OCI-LY1 (cell line): ENCODE results near the gene SIAH1.

Source experiments
- H2AFZ ChIP-seq: fragments of 200-600 bp; sonication (generic), shearing (Covaris generic); 2 replicates; pipeline ENCODE4 v1.6.0; 2014; ENCODE audit warnings: antibody characterized with exemption, mild to moderate bottlenecking, low read length
- H3F3A ChIP-seq: fragments of 200-600 bp; sonication (generic), shearing (Covaris generic); 2 replicates; pipeline ENCODE4 v1.6.0; 2014; ENCODE audit warnings: mild to moderate bottlenecking, antibody characterized with exemption, low read length, moderate library complexity; ENCODE audit not compliant: insufficient read depth
- H3K27ac ChIP-seq: fragments of 200-600 bp; sonication (generic); 2 replicates; pipeline ENCODE4 v1.5.1; 2014; ENCODE audit warnings: low read length, mixed run types, mild to moderate bottlenecking, low read depth; ENCODE audit not compliant: poor library complexity, severe bottlenecking
- H3K27me3 ChIP-seq: fragments of 200-600 bp; sonication (generic); 2 replicates; pipeline ENCODE4 v1.6.0; 2014; ENCODE audit warnings: antibody characterized with exemption, mild to moderate bottlenecking, low read length, moderate library complexity; ENCODE audit not compliant: insufficient read depth
- H3K36me3 ChIP-seq: fragments of 200-600 bp; sonication (generic); 2 replicates; pipeline ENCODE4 v1.6.1; 2014; ENCODE audit warnings: mild to moderate bottlenecking, antibody characterized with exemption, low read length, moderate library complexity, mixed read lengths; ENCODE audit not compliant: insufficient read depth
- H3K4me1 ChIP-seq: fragments of 200-600 bp; sonication (generic); 2 replicates; pipeline ENCODE4 v1.5.1; 2014; ENCODE audit warnings: mild to moderate bottlenecking, low read length, moderate library complexity; ENCODE audit not compliant: insufficient read depth, severe bottlenecking
- H3K4me2 ChIP-seq: fragments of 200-600 bp; sonication (generic), shearing (Covaris generic); 2 replicates; pipeline ENCODE4 v1.6.1; 2014; ENCODE audit warnings: low read length
- H3K4me3 ChIP-seq: fragments of 200-600 bp; sonication (generic); 2 replicates; pipeline ENCODE4 v1.5.1; 2014; ENCODE audit warnings: low read length, low read depth, mild to moderate bottlenecking, mixed read lengths; ENCODE audit not compliant: poor library complexity, severe bottlenecking
- H3K79me2 ChIP-seq: fragments of 200-600 bp; shearing (Covaris generic); 2 replicates; pipeline ENCODE4 v1.6.1; 2016; ENCODE audit warnings: mixed run types, low read length, mixed read lengths; ENCODE audit not compliant: insufficient read depth
- H3K9ac ChIP-seq: fragments of 200-600 bp; sonication (generic), shearing (Covaris generic); 2 replicates; pipeline ENCODE4 v1.6.1; 2014; ENCODE audit warnings: mild to moderate bottlenecking, low read length, mixed read lengths
- H3K9me2 ChIP-seq: fragments of 200-600 bp; sonication (generic), shearing (Covaris generic); 2 replicates; pipeline ENCODE4 v1.6.1; 2014; ENCODE audit warnings: low read depth, mild to moderate bottlenecking, low read length, mixed read lengths
- H3K9me3 ChIP-seq: fragments of 200-600 bp; shearing (Covaris generic); 2 replicates; pipeline ENCODE4 v1.6.1; 2014; ENCODE audit warnings: low read length, mixed read lengths
- H4K20me1 ChIP-seq: fragments of 200-600 bp; sonication (generic), shearing (Covaris generic); 2 replicates; pipeline ENCODE4 v1.6.0; 2016; ENCODE audit warnings: mild to moderate bottlenecking, low read length; ENCODE audit not compliant: insufficient read depth
- EZH2 ChIP-seq: fragments of 200-600 bp; sonication (generic), shearing (Covaris generic); IDR thresholded peaks from 2 replicates; pipeline ENCODE4 v1.8.0; 2017; ENCODE audit warnings: borderline replicate concordance, mixed run types, mild to moderate bottlenecking, antibody characterized with exemption, low read length, moderate library complexity, mixed read lengths
- TF ChIP-seq, protein P1 (sequence below): fragments of 200-600 bp; sonication (generic), shearing (Covaris generic); IDR thresholded peaks from 2 replicates; pipeline ENCODE4 v1.5.1; 2017; ENCODE audit warnings: mild to moderate bottlenecking, antibody characterized with exemption, low read length, moderate library complexity, mixed read lengths

SIAH1 gene

DNA sequence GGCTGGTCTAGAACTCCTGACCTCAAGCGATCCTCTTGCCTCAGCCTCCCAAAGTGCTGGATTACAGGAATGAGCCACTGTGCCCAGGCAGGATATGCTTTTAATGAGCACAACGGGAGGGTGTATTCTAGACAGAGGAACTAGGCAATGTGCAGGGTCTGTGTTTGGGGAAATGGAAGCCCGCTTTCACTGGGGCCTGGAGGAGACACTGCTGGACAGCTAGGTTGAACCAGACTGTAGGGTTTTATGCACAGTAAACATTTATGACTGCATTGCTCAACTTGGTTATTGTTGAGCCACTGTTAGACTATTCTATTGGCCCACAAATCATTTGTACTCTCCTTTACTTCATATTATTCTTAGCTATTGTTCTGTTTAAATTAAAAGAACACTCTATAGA, 10.2 kb upstream of the SIAH1 start:
- no peaks in the 10 kb centered on the region for H3K4me1 ChIP-seq
- no peaks in the 10 kb centered on the region for H3K9me2 ChIP-seq
- no peaks in the 10 kb centered on the region for H4K20me1 ChIP-seq
- H2AFZ ChIP-seq: no peak overlapping the region
- H3K9me3 ChIP-seq: no peaks in the 10 kb centered on the region
- no peaks in the 10 kb centered on the region for H3K27me3 ChIP-seq
- no peak overlapping the region for H3K4me3 ChIP-seq
- no peaks in the 10 kb centered on the region for H3K36me3 ChIP-seq
- H3K9ac ChIP-seq: no peak overlapping the region
- no peak overlapping the region for H3K27ac ChIP-seq
- H3K79me2 ChIP-seq: no peaks in the 10 kb centered on the region
- H3F3A ChIP-seq: no peaks in the 10 kb centered on the region
- no peak overlapping the region for H3K4me2 ChIP-seq
- TF ChIP-seq EZH2: no peak
- TF ChIP-seq, protein P1, sequence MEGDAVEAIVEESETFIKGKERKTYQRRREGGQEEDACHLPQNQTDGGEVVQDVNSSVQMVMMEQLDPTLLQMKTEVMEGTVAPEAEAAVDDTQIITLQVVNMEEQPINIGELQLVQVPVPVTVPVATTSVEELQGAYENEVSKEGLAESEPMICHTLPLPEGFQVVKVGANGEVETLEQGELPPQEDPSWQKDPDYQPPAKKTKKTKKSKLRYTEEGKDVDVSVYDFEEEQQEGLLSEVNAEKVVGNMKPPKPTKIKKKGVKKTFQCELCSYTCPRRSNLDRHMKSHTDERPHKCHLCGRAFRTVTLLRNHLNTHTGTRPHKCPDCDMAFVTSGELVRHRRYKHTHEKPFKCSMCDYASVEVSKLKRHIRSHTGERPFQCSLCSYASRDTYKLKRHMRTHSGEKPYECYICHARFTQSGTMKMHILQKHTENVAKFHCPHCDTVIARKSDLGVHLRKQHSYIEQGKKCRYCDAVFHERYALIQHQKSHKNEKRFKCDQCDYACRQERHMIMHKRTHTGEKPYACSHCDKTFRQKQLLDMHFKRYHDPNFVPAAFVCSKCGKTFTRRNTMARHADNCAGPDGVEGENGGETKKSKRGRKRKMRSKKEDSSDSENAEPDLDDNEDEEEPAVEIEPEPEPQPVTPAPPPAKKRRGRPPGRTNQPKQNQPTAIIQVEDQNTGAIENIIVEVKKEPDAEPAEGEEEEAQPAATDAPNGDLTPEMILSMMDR: no peak

DNA sequence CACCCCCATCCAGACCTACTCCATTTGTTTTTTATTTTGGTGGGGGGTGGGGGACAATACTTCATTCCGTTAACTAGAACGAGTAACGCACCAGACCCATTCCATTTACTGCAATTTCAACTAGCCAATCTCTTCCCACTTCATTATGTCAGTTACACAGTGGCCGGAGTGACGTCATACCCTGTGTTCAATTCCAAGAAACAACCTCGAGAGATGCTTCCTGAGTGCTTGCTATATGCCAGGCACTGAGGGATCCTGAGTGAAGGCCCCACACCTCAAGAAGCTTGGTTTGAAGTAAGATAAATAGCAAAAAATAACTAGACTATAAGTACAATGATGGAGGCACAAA, 9.1 kb upstream of the SIAH1 start:
- H3K4me2 ChIP-seq: no peak overlapping the region
- H3K9me2 ChIP-seq: no peaks in the 10 kb centered on the region
- no peaks in the 10 kb centered on the region for H3K9me3 ChIP-seq
- H2AFZ ChIP-seq: no peak overlapping the region
- H3K4me1 ChIP-seq: no peaks in the 10 kb centered on the region
- H3F3A ChIP-seq: no peaks in the 10 kb centered on the region
- H3K79me2 ChIP-seq: no peaks in the 10 kb centered on the region
- TF ChIP-seq EZH2: no peak
- TF ChIP-seq, protein P1: no peak
- no peaks in the 10 kb centered on the region for H3K27me3 ChIP-seq
- no peak overlapping the region for H3K9ac ChIP-seq
- H3K36me3 ChIP-seq: no peaks in the 10 kb centered on the region
- H3K4me3 ChIP-seq: no peak overlapping the region
- no peak overlapping the region for H3K27ac ChIP-seq
- H4K20me1 ChIP-seq: no peaks in the 10 kb centered on the region

DNA sequence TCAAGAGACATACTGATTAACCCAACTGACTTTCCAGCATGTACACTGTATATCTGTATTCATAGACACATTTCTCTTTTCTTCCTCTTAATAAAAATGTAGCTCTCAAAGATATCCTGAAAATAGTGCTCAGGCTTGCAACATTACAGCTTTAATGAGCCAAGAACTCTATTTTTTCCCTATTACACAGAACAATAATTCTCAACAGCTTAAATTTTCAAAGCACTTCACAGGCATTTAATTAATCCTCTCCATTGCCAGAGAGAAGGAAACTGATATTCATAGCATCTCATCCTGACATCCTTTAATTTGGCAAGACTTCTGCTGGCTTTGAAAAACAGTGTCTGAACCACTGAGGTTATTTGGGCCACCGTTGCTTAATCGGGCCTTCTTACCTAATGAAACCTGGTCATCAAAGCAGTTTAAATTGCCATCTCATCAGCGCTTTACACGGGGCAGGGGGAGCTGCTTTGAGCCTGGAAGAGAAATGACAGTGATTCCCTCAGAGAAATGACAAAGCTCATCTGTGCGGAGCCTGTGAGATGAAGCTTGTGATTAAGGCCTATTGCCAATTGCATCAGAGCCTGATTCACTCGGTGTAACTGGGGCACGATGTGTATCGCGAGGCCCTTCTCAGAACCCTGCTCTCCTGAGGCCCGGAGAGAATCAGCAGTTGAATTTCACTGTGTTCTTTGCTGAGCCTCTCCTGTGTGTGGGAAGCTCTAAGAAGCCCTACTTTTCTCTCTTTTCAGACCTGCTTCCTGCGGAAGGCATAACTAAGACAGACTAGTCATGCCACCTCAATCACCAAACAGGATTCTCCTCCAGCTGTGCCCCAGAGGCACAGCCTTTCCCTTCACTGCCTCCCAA, 8.5 kb upstream of the SIAH1 start:
- Histone ChIP-seq H3K27ac (no peak overlapping the region), H3K9me2 (no peaks in the 10 kb centered on the region), H3K36me3 (no peaks in the 10 kb centered on the region), H3K4me2 (no peak overlapping the region), H4K20me1 (no peaks in the 10 kb centered on the region), H2AFZ (no peak overlapping the region), H3K4me1 (no peaks in the 10 kb centered on the region), H3F3A (no peaks in the 10 kb centered on the region), H3K9ac (no peak overlapping the region), H3K4me3 (no peak overlapping the region), H3K27me3 (no peaks in the 10 kb centered on the region), H3K9me3 (no peaks in the 10 kb centered on the region), H3K79me2 (no peaks in the 10 kb centered on the region)
- TF ChIP-seq, protein P1: no peak
- no peak for TF ChIP-seq EZH2
